Measurements from ENCODE around the gene ZNF106. TPM values are rescaled to one million over a fixed set of nuclear protein-coding genes. Genes with fewer than 3 reads are reported as not detected.

Gene ZNF106
- total RNA-seq, 1 donor from 2014 or later = 56.3 TPM

DNA sequence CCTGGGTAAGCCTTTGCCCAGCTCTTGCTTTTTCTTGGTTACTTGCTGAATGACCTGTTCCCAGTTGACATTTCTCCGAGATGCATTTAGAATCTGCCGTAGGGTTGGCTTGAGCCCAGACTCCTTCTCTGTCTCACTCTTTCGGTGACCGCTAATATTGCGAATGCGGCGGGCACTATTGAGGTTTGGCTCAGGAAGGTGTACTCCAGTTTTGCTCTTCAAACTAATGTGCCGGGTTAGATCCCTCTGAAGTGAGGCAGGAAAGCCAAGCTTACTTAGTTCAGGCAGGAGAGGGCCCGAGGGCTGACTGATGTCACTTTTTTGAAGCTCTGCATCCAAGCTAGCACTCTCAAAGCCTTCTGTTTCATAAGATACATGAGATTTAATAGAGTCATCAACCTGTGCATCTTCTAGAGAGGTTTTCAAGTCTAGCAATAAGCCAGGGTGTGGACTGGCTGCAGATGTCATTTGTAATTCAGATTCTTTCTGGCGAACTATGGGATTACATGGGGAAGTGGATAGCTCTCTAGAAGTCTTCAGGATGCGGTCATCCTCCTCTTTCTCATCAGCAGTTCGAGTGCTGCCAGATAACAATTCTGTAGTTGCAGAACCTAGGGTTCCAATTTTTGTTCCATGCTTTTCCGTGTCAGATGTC lies 41.0 kb downstream of the ZNF106 start:
- Mint-ChIP-seq H3K4me1 (ENCODE audit: unreplicated experiment) (no peaks in the 10 kb centered on the region), H3K27me3 (ENCODE audit: unreplicated experiment) (no peaks in the 10 kb centered on the region), H3K4me3 (ENCODE audit: unreplicated experiment) (no peak overlapping the region), H3K27ac (ENCODE audit: unreplicated experiment) (no peak overlapping the region), H3K9me3 (ENCODE audit: unreplicated experiment) (no peaks in the 10 kb centered on the region), H3K36me3 (ENCODE audit: low read depth, unreplicated experiment) (peaks cover 25% of the 10 kb centered on the region)
- TF ChIP-seq, protein P1, sequence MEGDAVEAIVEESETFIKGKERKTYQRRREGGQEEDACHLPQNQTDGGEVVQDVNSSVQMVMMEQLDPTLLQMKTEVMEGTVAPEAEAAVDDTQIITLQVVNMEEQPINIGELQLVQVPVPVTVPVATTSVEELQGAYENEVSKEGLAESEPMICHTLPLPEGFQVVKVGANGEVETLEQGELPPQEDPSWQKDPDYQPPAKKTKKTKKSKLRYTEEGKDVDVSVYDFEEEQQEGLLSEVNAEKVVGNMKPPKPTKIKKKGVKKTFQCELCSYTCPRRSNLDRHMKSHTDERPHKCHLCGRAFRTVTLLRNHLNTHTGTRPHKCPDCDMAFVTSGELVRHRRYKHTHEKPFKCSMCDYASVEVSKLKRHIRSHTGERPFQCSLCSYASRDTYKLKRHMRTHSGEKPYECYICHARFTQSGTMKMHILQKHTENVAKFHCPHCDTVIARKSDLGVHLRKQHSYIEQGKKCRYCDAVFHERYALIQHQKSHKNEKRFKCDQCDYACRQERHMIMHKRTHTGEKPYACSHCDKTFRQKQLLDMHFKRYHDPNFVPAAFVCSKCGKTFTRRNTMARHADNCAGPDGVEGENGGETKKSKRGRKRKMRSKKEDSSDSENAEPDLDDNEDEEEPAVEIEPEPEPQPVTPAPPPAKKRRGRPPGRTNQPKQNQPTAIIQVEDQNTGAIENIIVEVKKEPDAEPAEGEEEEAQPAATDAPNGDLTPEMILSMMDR (IDR thresholded peaks at IDR 0.05; ENCODE audit: unreplicated experiment) = no peak
- DNase-seq (ENCODE audit: low spot score) = no peak

DNA sequence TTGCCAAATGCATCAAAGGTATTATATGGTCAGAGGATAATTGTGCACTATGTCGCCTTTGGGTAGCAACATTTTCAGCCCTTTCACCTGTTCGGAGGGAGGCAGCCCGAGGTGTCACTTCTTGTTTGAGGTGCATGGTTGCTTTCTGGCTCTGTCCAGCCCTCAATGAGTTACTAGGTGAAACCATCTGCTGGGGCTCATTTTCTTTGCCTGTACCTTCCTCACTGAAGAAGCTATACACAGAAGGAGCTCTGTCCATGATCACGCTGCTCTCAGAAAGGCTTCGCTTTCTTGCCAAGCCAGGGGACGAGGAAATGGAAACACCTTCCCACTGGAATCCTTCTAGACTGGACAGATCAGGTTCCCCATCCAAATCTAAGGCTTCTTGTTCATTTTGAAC lies 42.7 kb downstream of the ZNF106 start:
- peaks cover 25% of the 10 kb centered on the region for H3K36me3 Mint-ChIP-seq (ENCODE audit: low read depth, unreplicated experiment)
- H3K4me1 Mint-ChIP-seq (ENCODE audit: unreplicated experiment) = no peaks in the 10 kb centered on the region
- TF ChIP-seq, protein P1 (IDR thresholded peaks at IDR 0.05; ENCODE audit: unreplicated experiment) = no peak
- H3K27me3 Mint-ChIP-seq (ENCODE audit: unreplicated experiment) = no peaks in the 10 kb centered on the region
- H3K9me3 Mint-ChIP-seq (ENCODE audit: unreplicated experiment) = no peaks in the 10 kb centered on the region
- no peak overlapping the region for H3K4me3 Mint-ChIP-seq (ENCODE audit: unreplicated experiment)
- no peak overlapping the region for H3K27ac Mint-ChIP-seq (ENCODE audit: unreplicated experiment)
- no peak for DNase-seq (ENCODE audit: low spot score)

GRCh38 chr15:42447599-42447998 lies 43.3 kb downstream of the ZNF106 start:
- DNase-seq (ENCODE audit: low spot score) = no peak
- TF ChIP-seq, protein P1 (IDR thresholded peaks at IDR 0.05; ENCODE audit: unreplicated experiment) = no peak
- H3K9me3 Mint-ChIP-seq (ENCODE audit: unreplicated experiment) = no peaks in the 10 kb centered on the region
- no peaks in the 10 kb centered on the region for H3K27me3 Mint-ChIP-seq (ENCODE audit: unreplicated experiment)
- H3K4me1 Mint-ChIP-seq (ENCODE audit: unreplicated experiment) = no peaks in the 10 kb centered on the region
- no peak overlapping the region for H3K4me3 Mint-ChIP-seq (ENCODE audit: unreplicated experiment)
- peaks cover 25% of the 10 kb centered on the region for H3K36me3 Mint-ChIP-seq (ENCODE audit: low read depth, unreplicated experiment)
- H3K27ac Mint-ChIP-seq (ENCODE audit: unreplicated experiment) = no peak overlapping the region

GRCh38 chr15:42445551-42445950 lies 45.4 kb downstream of the ZNF106 start:
- no peak overlapping the region for H3K27ac Mint-ChIP-seq (ENCODE audit: unreplicated experiment)

More at GRCh38 chr15:42445551-42445950, 45.4 kb downstream of the ZNF106 start:
- Mint-ChIP-seq H3K4me3 (ENCODE audit: unreplicated experiment) (no peak overlapping the region), H3K9me3 (ENCODE audit: unreplicated experiment) (no peaks in the 10 kb centered on the region), H3K27me3 (ENCODE audit: unreplicated experiment) (no peaks in the 10 kb centered on the region), H3K36me3 (ENCODE audit: low read depth, unreplicated experiment) (peaks cover 19% of the 10 kb centered on the region), H3K4me1 (ENCODE audit: unreplicated experiment) (no peaks in the 10 kb centered on the region)
- TF ChIP-seq, protein P1 (IDR thresholded peaks at IDR 0.05; ENCODE audit: unreplicated experiment) = no peak
- no peak for DNase-seq (ENCODE audit: low spot score)
